BE2C (cell line): ENCODE measurements around the gene MRM2.

ENCODE experiments used
- DNase-seq: peaks from one replicate; pipeline ENCODE4 v3.0.0-alpha.2; 2020
- H3K27me3 ChIP-seq: fragments of 250-450 bp; sonication (Bioruptor Pico); 2 replicates; pipeline ENCODE4 v1.5.1; 2020; ENCODE audit warnings: mild to moderate bottlenecking
- H3K36me3 ChIP-seq: fragments of 250-450 bp; sonication (Bioruptor Pico); 2 replicates; pipeline ENCODE4 v1.5.1; 2020; ENCODE audit warnings: mild to moderate bottlenecking
- H3K4me1 ChIP-seq: fragments of 250-450 bp; sonication (Bioruptor Pico); 2 replicates; pipeline ENCODE4 v1.5.1; 2020
- H3K4me3 ChIP-seq: 2 replicates; pipeline ENCODE4 v1.5.1; 2011; ENCODE audit warnings: low read depth, low read length
- H3K9me3 ChIP-seq: fragments of 250-450 bp; sonication (Bioruptor Pico); 2 replicates; pipeline ENCODE4 v1.5.1; 2020
- CTCF ChIP-seq: IDR thresholded peaks from 2 replicates; pipeline ENCODE4 v1.5.1; 2012; ENCODE audit warnings: mild to moderate bottlenecking, low read depth, low read length

MRM2 gene

GRCh38 chr7:2224934-2225333 is 17.1 kb downstream of the MRM2 start:
- TF ChIP-seq CTCF = no peak

GRCh38 chr7:2224491-2224928 is 17.5 kb downstream of the MRM2 start:
- Histone ChIP-seq H3K4me1 (no peaks in the 10 kb centered on the region), H3K9me3 (no peaks in the 10 kb centered on the region), H3K27me3 (no peaks in the 10 kb centered on the region), H3K4me3 (no peak overlapping the region), H3K36me3 (peaks cover 69% of the 10 kb centered on the region)
- no peak for TF ChIP-seq CTCF
- no peak for DNase-seq

More at GRCh38 chr7:2224934-2225333, 17.1 kb downstream of the MRM2 start:
- no peaks in the 10 kb centered on the region for H3K27me3 ChIP-seq
- no peaks in the 10 kb centered on the region for H3K9me3 ChIP-seq
- no peak for DNase-seq
- no peak overlapping the region for H3K4me3 ChIP-seq
- peaks cover 73% of the 10 kb centered on the region for H3K36me3 ChIP-seq
- no peaks in the 10 kb centered on the region; the same call in 1 of the 2 replicates for H3K4me1 ChIP-seq

GRCh38 chr7:2223321-2223720 is 18.7 kb downstream of the MRM2 start:
- Histone ChIP-seq H3K4me3 (no peak overlapping the region), H3K36me3 (peaks cover 73% of the 10 kb centered on the region), H3K4me1 (no peaks in the 10 kb centered on the region), H3K9me3 (no peaks in the 10 kb centered on the region), H3K27me3 (no peaks in the 10 kb centered on the region)
- DNase-seq = no peak
- TF ChIP-seq CTCF = no peak

- Histone ChIP-seq H3K36me3 (peaks cover 80% of the 10 kb centered on the region), H3K4me1 (no peaks in the 10 kb centered on the region), H3K27me3 (no peaks in the 10 kb centered on the region), H3K4me3 (no peak overlapping the region), H3K9me3 (no peaks in the 10 kb centered on the region)
- DNase-seq = no peak
- TF ChIP-seq CTCF = no peak
These were observed 19.5 kb downstream of the MRM2 start for GRCh38 chr7:2222516-2222915.

- no peak overlapping the region for H3K4me3 ChIP-seq
- DNase-seq = no peak
- no peaks in the 10 kb centered on the region for H3K9me3 ChIP-seq
- H3K4me1 ChIP-seq = no peaks in the 10 kb centered on the region
- H3K27me3 ChIP-seq = no peaks in the 10 kb centered on the region
- TF ChIP-seq CTCF = no peak
- peaks cover 81% of the 10 kb centered on the region for H3K36me3 ChIP-seq
These were observed 21.1 kb downstream of the MRM2 start for GRCh38 chr7:2220954-2221353.

- Histone ChIP-seq H3K9me3 (no peaks in the 10 kb centered on the region), H3K4me3 (no peak overlapping the region), H3K27me3 (no peaks in the 10 kb centered on the region), H3K4me1 (no peaks in the 10 kb centered on the region), H3K36me3 (peaks cover 81% of the 10 kb centered on the region)
- no peak for DNase-seq
- TF ChIP-seq CTCF = no peak
These were observed 21.5 kb downstream of the MRM2 start for GRCh38 chr7:2220506-2220905.
